Choroid plexus epithelial cell (primary cell): Measurements from ENCODE around the gene AMIGO2.

Experiments
- DNase-seq: peaks from one replicate; pipeline ENCODE4 v3.0.0-alpha.2; 2010; ENCODE audit warnings: low read depth
- H3K4me3 ChIP-seq: 2 replicates; pipeline ENCODE4 v1.5.1; 2011; ENCODE audit warnings: low read depth, mild to moderate bottlenecking, control low read depth, low read length, moderate library complexity
- CTCF ChIP-seq: conservative IDR thresholded peaks from 2 replicates; pipeline ENCODE4 v1.5.1; 2011; ENCODE audit warnings: low read depth, mild to moderate bottlenecking, control low read depth, inconsistent platforms, low read length, moderate library complexity

AMIGO2 gene

GRCh38 chr12:47073951-47074350 is 5.8 kb downstream of the AMIGO2 start:
- TF ChIP-seq CTCF: no peak
- DNase-seq: no peak
- no peak overlapping the region for H3K4me3 ChIP-seq

GRCh38 chr12:47071241-47071852 is 8.4 kb downstream of the AMIGO2 start:
- no peak overlapping the region for H3K4me3 ChIP-seq
- no peak for DNase-seq
- TF ChIP-seq CTCF: peak; percentile 64

GRCh38 chr12:47070310-47070709 is 9.4 kb downstream of the AMIGO2 start:
- TF ChIP-seq CTCF: no peak

GRCh38 chr12:47068539-47068938 is 11.2 kb downstream of the AMIGO2 start:
- DNase-seq: peak; percentile 96
- H3K4me3 ChIP-seq: no peak overlapping the region
- TF ChIP-seq CTCF: no peak

More at GRCh38 chr12:47070310-47070709, 9.4 kb downstream of the AMIGO2 start:
- DNase-seq: no peak
- no peak overlapping the region for H3K4me3 ChIP-seq

- peak; percentile 42 for DNase-seq
- no peak overlapping the region for H3K4me3 ChIP-seq
- TF ChIP-seq CTCF: no peak
These were observed 11.9 kb downstream of the AMIGO2 start for GRCh38 chr12:47067771-47068431.

- no peak for TF ChIP-seq CTCF
- H3K4me3 ChIP-seq: no peak overlapping the region
- DNase-seq: no peak
These were observed 12.6 kb downstream of the AMIGO2 start for GRCh38 chr12:47067176-47067575.
